GM18951 (cell line): ENCODE results near the gene PRKCD.

Experiments
- POLR2A ChIP-seq: IDR thresholded peaks from 4 replicates; pipeline ENCODE4 v1.6.1; 2011; ENCODE audit warnings: mild to moderate bottlenecking; ENCODE audit not compliant: insufficient read length, insufficient read depth; ENCODE audit errors: extremely low read depth
- in situ Hi-C: fragments of 300-500 bp; cut with MboI; formaldehyde crosslinking; loops from one replicate; pipeline ENCODE4 v1.12.0; 2022; ENCODE audit warnings: low sequenced_read_pairs, mixed read lengths, inconsistent platforms; ENCODE audit not compliant: unreplicated experiment

The PRKCD gene

GRCh38 chr3:53153264-53153823, 7.7 kb upstream of the PRKCD start:
- in situ Hi-C loops = no loop called here
- TF ChIP-seq POLR2A = no peak

GRCh38 chr3:53153980-53154379, 7.0 kb upstream of the PRKCD start:
- in situ Hi-C loops = no loop called here
- TF ChIP-seq POLR2A = no peak

GRCh38 chr3:53154881-53155285, 6.1 kb upstream of the PRKCD start:
- in situ Hi-C loops = no loop called here
- TF ChIP-seq POLR2A = no peak

- in situ Hi-C loops = no loop called here
- no peak for TF ChIP-seq POLR2A
Measured at GRCh38 chr3:53155760-53156159, 5.2 kb upstream of the PRKCD start.

- no peak for TF ChIP-seq POLR2A
- in situ Hi-C loops = no loop called here
Measured at GRCh38 chr3:53156368-53156834, 4.6 kb upstream of the PRKCD start.

GRCh38 chr3:53157974-53158580, 2.9 kb upstream of the PRKCD start:
- TF ChIP-seq POLR2A = no peak
- in situ Hi-C loops = no loop called here

GRCh38 chr3:53158765-53159155, 2.2 kb upstream of the PRKCD start:
- TF ChIP-seq POLR2A = no peak
- in situ Hi-C loops = no loop called here

- no peak for TF ChIP-seq POLR2A
- in situ Hi-C loops = no loop called here
Measured at GRCh38 chr3:53159156-53160060, 1.6 kb upstream of the PRKCD start.

- in situ Hi-C loops = no loop called here
- no peak for TF ChIP-seq POLR2A
Measured at GRCh38 chr3:53160061-53160659, 849 bp upstream of the PRKCD start.

- TF ChIP-seq POLR2A = no peak
Measured at GRCh38 chr3:53161450-53161819, 426 bp downstream of the PRKCD start.

GRCh38 chr3:53161820-53162671, 1.0 kb downstream of the PRKCD start:
- peak; percentile 57 for TF ChIP-seq POLR2A
- in situ Hi-C loops = no loop called here

More at GRCh38 chr3:53161450-53161819, 426 bp downstream of the PRKCD start:
- in situ Hi-C loops = no loop called here

GRCh38 chr3:53162672-53163443, 1.8 kb downstream of the PRKCD start:
- in situ Hi-C loops = no loop called here
- TF ChIP-seq POLR2A = peak; percentile 54
